Breast epithelium (tissue), 3 donors: Measurements from ENCODE around the gene MLYCD.

Experiments
- POLR2A ChIP-seq: fragments of 450-650 bp; IDR thresholded peaks from one replicate; pipeline ENCODE4 v1.6.1; 2016; ENCODE audit warnings: antibody characterized with exemption, mild to moderate bottlenecking, moderate library complexity
- TF ChIP-seq, protein P1 (sequence below), 3 donors: fragments of 450-650 bp; IDR thresholded peaks; one replicate each; pipeline ENCODE4 v1.5.1; 2016 to 2017; ENCODE audit warnings: antibody characterized with exemption in 3 of 3, mild to moderate bottlenecking in 3 of 3, moderate library complexity in 3 of 3

DNA sequence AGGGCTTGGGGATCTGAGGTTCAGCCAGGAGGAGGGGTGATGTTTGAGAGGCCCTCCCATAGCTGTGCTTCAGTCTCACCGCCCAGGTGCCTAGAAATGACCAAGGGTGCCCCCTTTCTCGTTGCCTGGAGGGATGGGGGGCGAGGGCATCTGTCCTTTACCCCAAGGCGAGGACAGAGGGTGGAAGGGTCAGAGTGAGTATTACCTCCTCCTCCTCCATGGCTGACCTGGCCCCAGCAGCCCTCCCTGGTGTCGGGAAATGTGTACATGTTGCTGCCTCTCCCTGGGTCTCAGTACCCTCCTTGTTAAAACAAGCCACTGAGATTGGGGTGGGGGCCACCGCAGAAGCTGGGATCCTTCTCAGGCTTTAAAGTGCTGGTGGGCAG, 71.5 kb downstream of the MLYCD start:
- TF ChIP-seq, protein P1, sequence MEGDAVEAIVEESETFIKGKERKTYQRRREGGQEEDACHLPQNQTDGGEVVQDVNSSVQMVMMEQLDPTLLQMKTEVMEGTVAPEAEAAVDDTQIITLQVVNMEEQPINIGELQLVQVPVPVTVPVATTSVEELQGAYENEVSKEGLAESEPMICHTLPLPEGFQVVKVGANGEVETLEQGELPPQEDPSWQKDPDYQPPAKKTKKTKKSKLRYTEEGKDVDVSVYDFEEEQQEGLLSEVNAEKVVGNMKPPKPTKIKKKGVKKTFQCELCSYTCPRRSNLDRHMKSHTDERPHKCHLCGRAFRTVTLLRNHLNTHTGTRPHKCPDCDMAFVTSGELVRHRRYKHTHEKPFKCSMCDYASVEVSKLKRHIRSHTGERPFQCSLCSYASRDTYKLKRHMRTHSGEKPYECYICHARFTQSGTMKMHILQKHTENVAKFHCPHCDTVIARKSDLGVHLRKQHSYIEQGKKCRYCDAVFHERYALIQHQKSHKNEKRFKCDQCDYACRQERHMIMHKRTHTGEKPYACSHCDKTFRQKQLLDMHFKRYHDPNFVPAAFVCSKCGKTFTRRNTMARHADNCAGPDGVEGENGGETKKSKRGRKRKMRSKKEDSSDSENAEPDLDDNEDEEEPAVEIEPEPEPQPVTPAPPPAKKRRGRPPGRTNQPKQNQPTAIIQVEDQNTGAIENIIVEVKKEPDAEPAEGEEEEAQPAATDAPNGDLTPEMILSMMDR (IDR thresholded peaks at IDR 0.05), result no peak
- TF ChIP-seq POLR2A, result no peak
